Measurements from ENCODE around the gene PET100.

DNA sequence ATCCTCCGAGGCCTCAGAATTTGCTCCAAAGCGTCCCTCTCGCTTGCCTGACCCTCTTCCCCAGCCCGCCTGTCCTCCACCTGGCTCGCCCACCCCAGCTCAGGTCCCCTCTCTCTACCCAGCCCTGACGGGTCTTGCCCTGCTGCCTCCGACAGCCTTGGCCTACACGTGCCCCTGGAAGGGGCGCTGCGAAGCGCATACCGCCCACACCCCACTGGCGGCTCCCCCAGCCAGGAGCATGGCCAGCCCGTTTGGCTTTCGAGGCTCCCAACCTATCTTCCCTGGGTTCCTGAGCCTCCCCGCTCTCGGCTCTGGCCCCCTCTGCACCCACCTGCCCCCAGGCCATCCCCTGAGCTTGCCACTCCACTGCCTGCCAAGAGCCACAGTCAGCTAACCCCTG lies 4.8 kb upstream of the PET100 start:
- TF ChIP-seq, protein P1, sequence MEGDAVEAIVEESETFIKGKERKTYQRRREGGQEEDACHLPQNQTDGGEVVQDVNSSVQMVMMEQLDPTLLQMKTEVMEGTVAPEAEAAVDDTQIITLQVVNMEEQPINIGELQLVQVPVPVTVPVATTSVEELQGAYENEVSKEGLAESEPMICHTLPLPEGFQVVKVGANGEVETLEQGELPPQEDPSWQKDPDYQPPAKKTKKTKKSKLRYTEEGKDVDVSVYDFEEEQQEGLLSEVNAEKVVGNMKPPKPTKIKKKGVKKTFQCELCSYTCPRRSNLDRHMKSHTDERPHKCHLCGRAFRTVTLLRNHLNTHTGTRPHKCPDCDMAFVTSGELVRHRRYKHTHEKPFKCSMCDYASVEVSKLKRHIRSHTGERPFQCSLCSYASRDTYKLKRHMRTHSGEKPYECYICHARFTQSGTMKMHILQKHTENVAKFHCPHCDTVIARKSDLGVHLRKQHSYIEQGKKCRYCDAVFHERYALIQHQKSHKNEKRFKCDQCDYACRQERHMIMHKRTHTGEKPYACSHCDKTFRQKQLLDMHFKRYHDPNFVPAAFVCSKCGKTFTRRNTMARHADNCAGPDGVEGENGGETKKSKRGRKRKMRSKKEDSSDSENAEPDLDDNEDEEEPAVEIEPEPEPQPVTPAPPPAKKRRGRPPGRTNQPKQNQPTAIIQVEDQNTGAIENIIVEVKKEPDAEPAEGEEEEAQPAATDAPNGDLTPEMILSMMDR (IDR thresholded peaks at IDR 0.05), result no peak
- no peak for TF ChIP-seq ZFX (IDR thresholded peaks at IDR 0.05; ENCODE audit: borderline replicate concordance)
